GM12878 (cell line): ENCODE results near the gene GPC5. TPM values are rescaled to one million over a fixed set of nuclear protein-coding genes. Genes with fewer than 3 reads are reported as not detected.

Experiments used
- ATAC-seq: fragments of 200-7000 bp; cut with Tn5 transposase; 3 replicates; pipeline ENCODE4 v1.9.1; 2020; ENCODE audit warnings: mild to moderate bottlenecking, moderate library complexity
- BruUV-seq: library from RNA; stranded (reverse); fragments of 400-500 nt; replicated peaks from 2 replicates; lab custom pipeline; 2021; lab: Mats Ljungman, UMichigan
- CTCF ChIA-PET: fragments of 300-600 bp; sonication (Branson Sonifier 250); formaldehyde crosslinking; extraction: SDS; loops from one replicate; lab custom pipeline; 2021; ENCODE audit warnings: inconsistent platforms; lab: Yijun Ruan, JAX
- POLR2A ChIA-PET: fragments of 350-600 bp; formaldehyde crosslinking; extraction: SDS; loops from one replicate; lab custom pipeline; 2021; ENCODE audit warnings: inconsistent platforms; lab: Charles Lee
- RAD21 ChIA-PET: fragments of 300-600 bp; sonication (Branson Sonifier 250); formaldehyde crosslinking; loops from one replicate; lab custom pipeline; 2023; ENCODE audit warnings: antibody characterized with exemption; ENCODE audit not compliant: unreplicated experiment; lab: Charles Lee
- SMC1A ChIA-PET: fragments of 300-600 bp; sonication (Branson Sonifier 250); formaldehyde crosslinking; loops from one replicate; lab custom pipeline; 2023; ENCODE audit not compliant: unreplicated experiment, uncharacterized antibody; lab: Charles Lee
- DNase-seq: peaks from one replicate; pipeline ENCODE4 v3.0.0-alpha.2; 2011; ENCODE audit warnings: low read depth, low spot score
- FAIRE-seq: peaks from 3 replicates; lab custom pipeline; 2011; peaks lifted over from hg19 to GRCh38; lab: Jason Lieb, UNC
- H2AFZ ChIP-seq: 2 replicates; pipeline ENCODE4 v1.6.0; 2011; ENCODE audit warnings: low read depth, low read length, control low read depth; ENCODE audit not compliant: control insufficient read depth
- H3K27ac ChIP-seq: 2 replicates; pipeline ENCODE4 v1.5.1; 2011; ENCODE audit warnings: control low read depth; ENCODE audit not compliant: control insufficient read depth, insufficient read depth
- H3K27me3 ChIP-seq, 2 experiments: replicated peaks in 1 of 2; 2 replicates each; pipeline versions ENCODE4 v1.6.0 to v1.6.1; 2011; ENCODE audit warnings: low read length in 1 of 2; ENCODE audit not compliant: control insufficient read depth in 2 of 2, insufficient read depth in 2 of 2
- H3K36me3 ChIP-seq, 2 experiments: 2 replicates each; pipeline ENCODE4 v1.5.1; 2011; ENCODE audit warnings: low read length in 1 of 2; ENCODE audit not compliant: control insufficient read depth in 2 of 2, insufficient read depth in 2 of 2
- H3K4me1 ChIP-seq: 2 replicates; pipeline ENCODE4 v1.6.1; 2011; ENCODE audit warnings: mild to moderate bottlenecking, low read length, moderate library complexity, mixed read lengths; ENCODE audit not compliant: control insufficient read depth, insufficient read depth
- H3K4me2 ChIP-seq: 2 replicates; pipeline ENCODE4 v1.6.0; 2011; ENCODE audit warnings: control low read depth; ENCODE audit not compliant: control insufficient read depth, insufficient read depth
- H3K4me3 ChIP-seq: fragments of 200-600 bp; sonication (generic); 2 replicates; pipeline ENCODE4 v1.5.1; 2016
- H3K79me2 ChIP-seq: 2 replicates; pipeline ENCODE4 v1.6.0; 2011; ENCODE audit warnings: low read length; ENCODE audit not compliant: control insufficient read depth, insufficient read depth
- H3K9ac ChIP-seq: 2 replicates; pipeline ENCODE4 v1.8.0; 2011; ENCODE audit warnings: low read length, control low read depth, mixed read lengths; ENCODE audit not compliant: control insufficient read depth, insufficient read depth
- H3K9me3 ChIP-seq: replicated peaks from 3 replicates; pipeline ENCODE4 v1.5.1; 2011; ENCODE audit warnings: mild to moderate bottlenecking, low read length; ENCODE audit not compliant: control insufficient read depth, insufficient read depth
- H4K20me1 ChIP-seq: 2 replicates; pipeline ENCODE4 v1.6.0; 2011; ENCODE audit not compliant: control insufficient read depth, insufficient read depth
- ASH2L ChIP-seq: fragments of 300-600, 200-600 bp; sonication (generic); IDR thresholded peaks from 2 replicates; pipeline ENCODE4 v1.6.1; 2017; ENCODE audit warnings: low read depth, mild to moderate bottlenecking, borderline replicate concordance
- CBX3 ChIP-seq: fragments of 200-600 bp; sonication (generic); IDR thresholded peaks from 2 replicates; pipeline ENCODE4 v1.6.1; 2016; ENCODE audit warnings: low read depth, borderline replicate concordance
- CEBPZ ChIP-seq: fragments of 150-350 bp; IDR thresholded peaks from 2 replicates; pipeline ENCODE4 v1.6.1; 2016; ENCODE audit warnings: low read depth, low read length
- CREM ChIP-seq: IDR thresholded peaks from 2 replicates; pipeline ENCODE4 v1.6.1; 2014; ENCODE audit warnings: antibody characterized with exemption, low read depth
- CUX1 ChIP-seq: IDR thresholded peaks from 2 replicates; pipeline ENCODE4 v1.6.1; 2012; ENCODE audit warnings: improper control_type of control experiment, low read depth, low read length; ENCODE audit not compliant: insufficient replicate concordance
- FOS ChIP-seq: IDR thresholded peaks from 3 replicates; pipeline ENCODE4 v1.6.1; 2011; ENCODE audit warnings: borderline replicate concordance; ENCODE audit not compliant: insufficient read length; ENCODE audit errors: extremely low read depth
- JUNB ChIP-seq: IDR thresholded peaks from 2 replicates; pipeline ENCODE4 v1.6.1; 2016; ENCODE audit warnings: antibody characterized with exemption, mild to moderate bottlenecking
- LARP7 ChIP-seq: fragments of 450-650 bp; IDR thresholded peaks from 2 replicates; pipeline ENCODE4 v1.6.1; 2017; ENCODE audit warnings: mild to moderate bottlenecking
- MAX ChIP-seq: IDR thresholded peaks from 2 replicates; pipeline ENCODE4 v1.6.1; 2012; ENCODE audit warnings: low read depth, low read length, improper control_type of control experiment
- NRF1 ChIP-seq: conservative IDR thresholded peaks from 2 replicates; pipeline ENCODE4 v1.6.1; 2011; ENCODE audit warnings: mild to moderate bottlenecking, low read depth, low read length, improper control_type of control experiment
- PAX8 ChIP-seq: fragments of 450-650 bp; IDR thresholded peaks from 2 replicates; pipeline ENCODE4 v1.6.1; 2017; ENCODE audit warnings: mild to moderate bottlenecking, moderate library complexity
- POLR2AphosphoS5 ChIP-seq: IDR thresholded peaks from 2 replicates; pipeline ENCODE4 v1.6.1; 2011; ENCODE audit warnings: mild to moderate bottlenecking, low read length, inconsistent platforms
- TCF12 ChIP-seq: IDR thresholded peaks from 2 replicates; pipeline ENCODE4 v1.6.1; 2011; ENCODE audit warnings: low read depth, mild to moderate bottlenecking, low read length
- YY1 ChIP-seq: IDR thresholded peaks from 2 replicates; pipeline ENCODE4 v1.6.1; 2011; ENCODE audit warnings: low read depth, mild to moderate bottlenecking, low read length
- ZBED1 ChIP-seq: IDR thresholded peaks from 2 replicates; pipeline ENCODE4 v1.6.1; 2016; ENCODE audit warnings: borderline replicate concordance
- WGBS: methylation state at CpG from one replicate; pipeline ENCODE4 v1.1.6; 2016; ENCODE audit warnings: low lambda C conversion rate; ENCODE audit not compliant: insufficient replicate concordance, insufficient coverage; ENCODE audit errors: missing lambda C conversion rate; 5-methylcytosine and 5-hydroxymethylcytosine counted together
- in situ Hi-C: fragments of 300-500 bp; cut with MboI; formaldehyde crosslinking; loops from 9 replicates; pipeline ENCODE4 v1.14.3; 2018; ENCODE audit warnings: mixed read lengths
- intact Hi-C: fragments of 100-400 bp; cut with micrococcal nuclease; formaldehyde crosslinking; loops from one replicate; pipeline ENCODE4 v1.14.2; 2022; ENCODE audit not compliant: unreplicated experiment
- polyA plus RNA-seq, 11 experiments: library from polyadenylated mRNA; depleted of rRNA in 4 of 11; unstranded in 6 of 11; stranded (reverse) in 5 of 11; fragments of >200 nt; fragmentation: Nextera tagmentation in 4 of 11; fragmentation: Illumina TruSeq in 1 of 11; extraction: Ambion mirVana in 4 of 11; extraction: Trizol in 1 of 11; gene quantifications; 1 replicate in 1 of 11; 2 replicates in 10 of 11; pipeline versions ENCODE4 v1.2.1 to v1.2.3, GENCODE V29; 2011 to 2016; ENCODE audit warnings: inconsistent platforms in 2 of 11, missing spikeins in 2 of 11, low read depth in 1 of 11
- total RNA-seq, 4 experiments: library from RNA; depleted of rRNA in 3 of 4; stranded (reverse); fragments of >200 nt in 3 of 4; fragmentation: Illumina TruSeq in 1 of 4; extraction: Trizol in 1 of 4; gene quantifications; 2 replicates each; pipeline versions ENCODE4 v1.2.1 to v1.2.3, GENCODE V29; 2013 to 2021

The GPC5 gene
- total and polyA plus RNA-seq, 10 of the 15 experiments (the other 5 are each of a cell fraction or from before 2014, with no cell fraction given) = 0.05 to 0.87 (median 0.44) TPM; not detected in 1

- Histone ChIP-seq H3K79me2 (no peaks in the 10 kb centered on the region), H3K27ac (no peak overlapping the region), H2AFZ (no peak overlapping the region), H3K9me3 (no peaks in the 10 kb centered on the region), H3K4me1 (no peaks in the 10 kb centered on the region), H3K4me2 (no peak overlapping the region), H3K4me3 (no peak overlapping the region), H3K36me3 (no peaks in the 10 kb centered on the region), H3K27me3 (no peaks in the 10 kb centered on the region), H4K20me1 (no peaks in the 10 kb centered on the region), H3K9ac (no peak overlapping the region)
- POLR2A ChIA-PET = no interaction called here
- no peak for ATAC-seq
- BruUV-seq = no TSS peak
- RAD21 ChIA-PET = no interaction called here
- CTCF ChIA-PET = no interaction called here
- no peak for FAIRE-seq
- intact Hi-C loops = no loop called here
- SMC1A ChIA-PET = interaction anchor here (0.7 kb wide), 1 partner anchor 1921 kb away, joined by 4 read pairs; no protein-coding TSS in a partner anchor
- no peak for DNase-seq
- WGBS = 37% methylated on average over 9 of the region's 9 CpGs
- in situ Hi-C loops = no loop called here
- no peak for TF ChIP-seq NRF1
- no peak for TF ChIP-seq JUNB
- TF ChIP-seq FOS = no peak
- no peak for TF ChIP-seq CEBPZ
- no peak for TF ChIP-seq LARP7
- no peak for TF ChIP-seq YY1
- no peak for TF ChIP-seq POLR2AphosphoS5
- TF ChIP-seq CUX1 = no peak
- TF ChIP-seq CREM = no peak
- TF ChIP-seq PAX8 = no peak
- no peak for TF ChIP-seq CBX3
- no peak for TF ChIP-seq TCF12
- no peak for TF ChIP-seq MAX
- TF ChIP-seq ZBED1 = no peak
- TF ChIP-seq ASH2L = no peak
Measured at GRCh38 chr13:92122186-92122853, 723.9 kb downstream of the GPC5 start.
